HG03442 (cell line): ENCODE measurements around the gene CDK17.

Experiments
- ATAC-seq: cut with Tn5 transposase; IDR thresholded peaks from one replicate; pipeline ENCODE4 v1.9.1; 2021; ENCODE audit warnings: mild to moderate bottlenecking, moderate library complexity; ENCODE audit not compliant: unreplicated experiment

Gene CDK17

DNA sequence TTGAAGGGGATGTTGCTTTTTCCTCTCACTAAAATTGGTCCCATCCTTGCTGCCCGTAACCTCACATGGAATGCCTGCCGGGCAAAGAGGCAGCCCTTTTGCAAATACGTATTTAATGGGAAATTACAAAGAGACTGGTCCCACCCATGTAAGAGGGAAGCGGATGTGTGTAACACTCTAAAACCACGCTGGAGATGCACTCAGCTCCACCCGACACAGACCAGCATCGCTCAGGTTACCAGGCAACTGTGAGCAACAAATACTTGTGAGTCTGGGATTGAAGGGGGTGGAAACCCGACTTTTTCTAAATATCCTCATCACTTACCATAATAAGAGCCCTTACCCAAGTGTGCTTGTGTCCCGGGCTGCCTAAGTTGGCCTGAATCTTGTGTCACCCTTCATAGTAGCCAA is 158.4 kb downstream of the CDK17 start:
- no peak for ATAC-seq

DNA sequence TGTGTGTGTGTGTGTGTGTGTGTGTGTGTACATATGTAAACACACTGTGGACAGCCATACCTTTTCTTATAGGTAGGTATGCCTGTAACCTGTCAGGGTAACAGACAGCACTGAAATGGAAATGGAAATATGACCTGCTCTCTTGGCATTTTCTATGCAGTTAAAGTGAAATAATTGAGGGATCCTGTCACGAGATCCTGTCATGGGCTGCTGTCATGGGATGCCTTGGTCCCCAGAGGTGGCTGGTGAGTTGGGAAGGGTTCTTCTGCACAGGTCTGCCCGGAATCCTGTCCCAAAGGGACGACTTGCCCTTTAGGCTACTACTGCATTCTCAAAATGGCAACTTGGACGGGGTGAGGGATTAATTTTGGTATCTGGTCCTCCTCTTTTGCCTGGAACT is 158.8 kb downstream of the CDK17 start:
- ATAC-seq = no peak

DNA sequence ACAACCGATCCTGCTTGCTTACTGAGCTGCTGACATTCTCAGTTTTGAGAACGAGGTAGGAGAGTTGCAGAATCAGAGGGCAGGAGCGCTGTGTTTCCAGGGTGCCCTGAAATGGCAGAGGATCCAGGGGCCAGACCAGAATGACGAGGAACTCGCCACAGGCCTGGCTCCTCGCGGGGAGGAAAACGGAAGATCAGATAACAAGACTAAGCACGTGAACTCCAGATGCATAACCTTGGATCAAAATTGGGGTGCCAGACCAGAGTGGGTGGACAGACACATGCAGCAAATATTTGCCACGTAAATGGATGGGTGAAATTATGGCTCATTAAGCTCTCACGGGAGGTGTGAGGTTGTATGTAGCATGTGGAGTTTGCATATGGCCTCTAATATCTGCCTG is 159.6 kb downstream of the CDK17 start:
- no peak for ATAC-seq

DNA sequence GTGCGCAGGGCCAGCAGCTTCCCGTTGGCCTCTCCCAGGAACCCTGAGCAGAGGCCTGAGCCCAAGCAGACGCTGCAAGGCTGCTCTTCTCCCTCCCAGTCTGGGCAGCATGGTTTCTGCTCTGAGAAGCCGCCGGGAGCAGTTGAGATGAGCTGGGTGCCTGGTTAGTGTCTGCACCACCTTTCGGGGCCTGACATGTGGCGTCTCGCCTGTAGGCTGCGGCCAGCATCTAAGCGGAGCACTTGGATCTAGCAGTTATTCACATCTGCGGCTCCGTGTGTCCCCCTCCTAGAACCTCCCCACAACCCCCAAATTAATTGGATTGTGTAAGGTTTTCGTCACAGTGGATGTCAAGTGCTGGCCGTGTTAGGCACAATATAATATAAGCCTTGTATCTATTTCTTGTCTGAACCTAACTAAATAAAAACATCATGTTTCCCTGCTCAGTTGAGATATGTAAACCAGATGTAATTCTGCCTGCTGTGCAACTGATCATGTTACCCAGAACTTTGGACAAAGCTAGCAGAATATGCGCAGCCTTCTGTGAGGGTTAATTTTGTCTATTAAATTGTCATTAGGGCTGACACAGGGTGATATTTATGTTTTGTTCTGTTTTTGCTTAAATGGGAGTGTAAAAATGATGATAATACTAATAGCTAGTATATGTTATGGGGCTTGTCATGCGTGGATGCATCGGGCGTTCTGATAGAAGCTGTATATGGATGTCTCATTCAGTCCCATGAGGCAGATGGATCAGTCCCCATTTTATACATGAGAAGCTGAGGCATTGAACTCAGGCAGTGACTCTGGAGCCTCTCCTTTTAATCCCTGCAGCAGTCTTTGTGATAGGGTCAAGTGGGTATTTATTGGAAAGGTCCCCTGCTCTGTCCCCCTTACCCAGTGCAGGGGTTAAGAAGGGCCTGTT is 160.3 kb downstream of the CDK17 start:
- no peak for ATAC-seq

DNA sequence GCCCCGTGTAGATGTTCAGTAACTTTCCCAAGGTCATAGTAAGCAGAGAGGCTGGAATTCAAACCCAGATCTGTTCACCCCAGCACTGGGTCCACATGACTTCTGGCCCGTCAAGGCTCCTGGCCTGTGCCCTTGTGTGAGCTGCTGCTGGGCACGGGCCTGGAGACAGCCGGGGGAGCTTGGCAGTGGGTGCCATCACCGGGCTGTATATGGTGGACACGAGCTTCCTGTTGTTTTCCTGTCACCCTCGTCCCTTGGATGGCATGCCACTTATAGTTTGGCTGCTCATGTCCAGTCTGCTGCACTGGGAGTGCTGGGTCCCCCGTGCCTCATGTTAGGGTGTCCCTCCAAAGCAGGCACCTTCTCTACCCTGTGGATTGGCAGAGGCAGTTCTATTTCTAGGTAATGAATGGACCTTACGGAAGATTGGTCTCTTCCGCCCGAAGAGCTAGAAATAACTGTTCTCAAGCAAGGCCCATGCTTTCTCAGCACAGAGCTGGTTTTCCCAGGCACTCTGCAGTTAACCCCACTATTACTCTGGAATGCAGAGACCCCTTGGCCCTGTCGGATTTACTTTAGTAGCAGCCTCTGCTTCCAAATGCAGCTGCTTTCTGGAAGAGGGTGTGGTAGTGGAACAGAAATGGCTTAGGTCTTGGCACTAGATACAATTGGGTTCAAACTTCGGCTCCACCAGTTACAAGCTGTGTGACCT is 161.7 kb downstream of the CDK17 start:
- no peak for ATAC-seq

DNA sequence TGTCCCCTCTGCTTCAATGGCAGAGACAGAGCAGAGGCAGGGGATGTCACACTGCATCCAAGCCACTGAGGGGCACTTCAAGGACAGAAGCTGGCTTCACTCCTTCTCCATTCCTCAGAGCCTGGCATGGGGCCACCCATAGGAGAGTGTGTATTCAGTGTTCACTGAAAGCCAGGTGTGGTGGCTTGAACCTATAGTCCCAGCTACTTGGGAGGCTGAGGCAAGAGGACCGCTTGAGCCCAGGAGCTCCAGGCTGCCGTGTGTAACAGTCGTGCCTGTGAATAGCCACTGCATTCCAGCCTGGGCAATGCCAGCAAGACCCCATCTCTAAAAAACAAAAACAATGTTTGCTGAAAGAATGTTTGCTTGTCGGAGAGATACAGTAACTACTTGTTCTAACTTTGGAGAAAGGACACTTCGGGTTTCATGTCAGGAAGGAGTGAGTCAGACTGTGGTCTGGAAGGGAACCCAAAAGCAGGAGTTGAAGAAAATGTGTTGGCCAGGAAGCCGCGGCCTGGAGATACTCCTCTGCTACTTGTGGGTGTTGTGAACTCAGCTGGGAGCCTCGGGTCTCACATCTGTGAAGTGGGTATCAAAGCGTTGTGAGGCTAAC is 162.7 kb downstream of the CDK17 start:
- ATAC-seq = no peak

DNA sequence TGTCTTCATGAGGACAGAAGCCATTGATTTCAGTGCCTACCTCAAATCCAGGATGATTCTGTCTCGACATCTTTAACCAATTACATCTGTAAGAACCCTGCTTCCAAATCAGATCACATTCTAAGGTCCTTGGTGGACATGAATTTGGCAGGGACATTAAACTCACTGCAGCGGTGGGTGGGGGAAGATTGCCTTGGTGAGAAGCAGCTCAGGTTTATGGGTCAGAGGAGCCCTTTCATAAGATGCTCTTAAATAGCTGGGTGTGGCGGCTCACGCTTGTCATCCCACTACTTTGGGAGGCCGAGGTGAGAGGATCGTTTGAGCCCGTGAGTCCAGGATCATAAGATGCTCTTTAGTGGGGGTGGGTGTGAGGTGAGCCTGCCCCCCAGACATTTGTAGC is 163.2 kb downstream of the CDK17 start:
- no peak for ATAC-seq

DNA sequence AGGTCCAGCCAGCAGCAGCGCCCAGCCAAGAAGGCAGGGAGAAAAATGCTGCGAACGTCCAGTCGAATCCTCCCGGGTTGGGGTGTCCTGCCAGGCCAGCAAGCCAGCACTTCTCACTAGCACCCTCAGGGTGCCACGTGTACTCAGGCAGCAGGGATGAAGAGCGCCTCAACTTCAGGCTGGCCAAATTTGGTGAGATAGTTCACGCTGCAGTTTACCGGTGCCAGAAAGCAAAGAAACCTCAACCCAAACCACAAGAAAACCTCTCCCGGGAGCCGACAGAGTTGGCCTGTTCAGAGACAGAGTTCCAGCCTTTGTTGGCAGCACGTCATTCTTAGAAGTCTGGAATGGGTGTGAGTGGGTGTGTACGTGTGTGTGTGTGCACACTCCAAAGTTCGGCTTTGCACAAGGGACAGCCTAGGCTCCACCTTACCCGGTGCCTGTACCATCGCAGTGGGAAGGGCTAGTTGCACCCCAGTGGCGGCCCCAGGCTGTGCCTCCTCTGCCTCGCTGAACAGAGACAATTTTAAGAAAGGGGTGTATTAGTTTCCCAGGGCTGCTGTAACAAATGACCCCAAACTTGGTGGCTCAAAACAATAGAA is 163.9 kb downstream of the CDK17 start:
- no peak for ATAC-seq

DNA sequence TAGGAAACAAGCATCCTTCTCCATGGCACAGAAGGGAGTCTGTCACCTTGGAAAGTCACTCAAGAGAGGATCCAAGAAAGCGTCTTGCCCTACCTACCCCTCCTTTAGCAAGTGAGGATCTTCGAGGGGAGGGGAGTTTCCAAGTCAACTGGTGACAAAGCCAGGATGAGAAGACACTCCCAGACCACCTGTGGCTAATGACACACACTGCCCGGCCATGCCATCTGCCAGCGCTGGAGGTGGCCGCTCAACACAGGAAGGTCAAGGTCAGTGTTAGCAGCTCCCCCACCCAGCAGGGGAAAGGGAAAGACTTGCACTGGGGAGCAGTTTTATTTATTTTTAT is 164.8 kb downstream of the CDK17 start:
- ATAC-seq = no peak

DNA sequence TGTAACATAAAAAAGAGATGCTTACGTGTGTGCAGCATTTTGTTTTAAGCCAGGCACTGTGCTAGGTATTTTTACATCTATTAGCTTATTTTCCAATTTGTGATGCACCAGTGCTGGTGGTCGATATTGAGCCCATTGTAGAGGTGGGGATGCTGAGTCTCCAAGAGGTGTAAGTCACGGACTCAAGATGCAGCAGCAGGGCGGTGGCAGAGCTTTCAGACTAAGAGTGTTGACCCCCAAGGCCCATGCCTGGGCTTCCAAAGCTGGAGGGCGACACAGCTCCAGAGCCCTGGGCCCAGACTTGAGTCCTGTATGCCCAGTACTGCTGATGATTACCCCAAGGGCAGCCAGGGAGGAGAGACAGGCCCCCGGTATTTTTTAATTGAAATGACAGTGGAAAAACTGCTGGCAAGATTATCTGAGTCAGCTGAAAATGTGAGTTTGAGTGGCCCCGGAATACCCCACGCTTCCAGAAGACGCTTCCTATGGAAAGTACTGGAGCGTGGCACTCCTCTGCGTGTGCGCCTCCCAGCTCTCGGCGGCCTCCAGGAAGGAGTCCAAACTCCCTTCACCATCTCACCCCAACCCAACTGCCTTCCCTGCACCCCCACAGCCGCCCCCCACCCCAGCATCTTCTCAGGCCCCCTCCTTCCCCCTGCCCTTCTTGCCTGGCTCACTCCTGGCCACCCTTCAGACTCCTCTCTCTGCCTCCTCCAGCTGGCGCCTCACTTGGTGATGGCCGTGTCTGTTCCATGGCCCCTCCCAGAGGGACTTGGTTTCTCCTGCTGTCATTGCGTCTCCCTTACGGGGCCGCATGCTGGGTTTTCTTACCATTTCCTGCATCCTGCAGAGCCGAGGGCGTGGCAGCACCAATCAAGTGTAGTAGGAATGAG is 165.4 kb downstream of the CDK17 start:
- no peak for ATAC-seq

DNA sequence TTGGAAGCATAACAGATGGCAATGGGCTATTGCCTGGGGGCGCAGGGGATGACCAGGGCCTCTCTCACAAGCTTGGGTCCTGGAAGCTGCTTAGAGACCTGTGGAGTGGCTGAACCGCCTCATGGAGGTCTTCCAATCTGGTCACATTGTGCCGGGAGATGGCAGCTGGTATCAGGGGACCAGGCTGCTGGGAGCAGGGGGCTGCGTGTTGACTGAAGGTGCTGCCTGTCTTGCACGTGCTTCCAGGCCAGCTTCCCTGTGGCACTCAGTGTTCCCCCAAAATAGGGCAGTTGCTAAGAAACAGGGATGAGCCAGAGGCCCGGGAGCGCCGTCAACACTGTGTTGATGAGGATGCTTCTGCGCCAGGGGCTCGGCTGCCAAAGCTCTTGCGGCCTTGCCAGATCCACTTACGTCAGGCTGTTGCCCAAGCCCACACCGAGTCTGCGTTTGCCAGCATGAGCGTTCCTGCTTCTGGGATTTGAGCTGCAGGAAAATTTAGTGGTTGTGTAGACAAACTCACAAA is 166.2 kb downstream of the CDK17 start:
- no peak for ATAC-seq

DNA sequence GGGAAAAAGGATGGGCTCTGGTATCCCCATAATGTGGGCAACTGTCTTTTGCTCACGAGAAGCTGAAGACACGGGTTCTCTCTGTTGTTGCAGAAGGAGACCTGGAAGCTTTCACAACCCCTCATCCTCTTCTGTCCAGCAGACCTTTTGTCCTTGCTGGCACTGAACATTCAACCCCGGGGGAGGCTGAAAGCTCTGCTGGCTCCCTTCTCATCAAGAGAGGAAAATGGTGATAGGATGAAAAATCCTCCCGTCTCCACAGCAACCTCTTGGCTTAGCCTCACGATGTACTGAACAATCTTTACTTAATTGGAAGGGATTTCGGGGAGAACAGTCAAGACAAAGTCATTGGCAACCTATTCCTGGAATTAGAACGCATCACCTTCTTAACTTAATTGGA is 167.1 kb downstream of the CDK17 start:
- ATAC-seq = no peak

DNA sequence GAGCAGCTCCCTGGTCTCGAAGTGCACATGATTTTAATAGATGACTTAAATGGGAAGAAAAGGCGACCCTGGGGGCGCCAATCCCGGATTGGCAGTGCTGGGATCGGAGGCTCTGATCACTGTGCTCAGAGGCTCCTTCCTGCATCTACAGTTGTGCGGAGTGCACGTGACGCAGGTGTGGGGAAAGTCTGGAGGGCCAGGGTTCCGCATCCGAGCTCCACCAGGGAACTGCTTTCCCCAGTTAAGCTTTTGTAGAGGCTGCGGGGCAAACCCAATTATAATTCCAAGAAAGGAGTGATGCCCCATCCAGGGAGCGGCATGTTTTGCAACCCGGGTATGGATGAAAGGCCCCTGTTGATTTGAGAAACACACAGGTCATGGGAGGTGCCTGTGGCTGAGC is 169.6 kb downstream of the CDK17 start:
- ATAC-seq = no peak

DNA sequence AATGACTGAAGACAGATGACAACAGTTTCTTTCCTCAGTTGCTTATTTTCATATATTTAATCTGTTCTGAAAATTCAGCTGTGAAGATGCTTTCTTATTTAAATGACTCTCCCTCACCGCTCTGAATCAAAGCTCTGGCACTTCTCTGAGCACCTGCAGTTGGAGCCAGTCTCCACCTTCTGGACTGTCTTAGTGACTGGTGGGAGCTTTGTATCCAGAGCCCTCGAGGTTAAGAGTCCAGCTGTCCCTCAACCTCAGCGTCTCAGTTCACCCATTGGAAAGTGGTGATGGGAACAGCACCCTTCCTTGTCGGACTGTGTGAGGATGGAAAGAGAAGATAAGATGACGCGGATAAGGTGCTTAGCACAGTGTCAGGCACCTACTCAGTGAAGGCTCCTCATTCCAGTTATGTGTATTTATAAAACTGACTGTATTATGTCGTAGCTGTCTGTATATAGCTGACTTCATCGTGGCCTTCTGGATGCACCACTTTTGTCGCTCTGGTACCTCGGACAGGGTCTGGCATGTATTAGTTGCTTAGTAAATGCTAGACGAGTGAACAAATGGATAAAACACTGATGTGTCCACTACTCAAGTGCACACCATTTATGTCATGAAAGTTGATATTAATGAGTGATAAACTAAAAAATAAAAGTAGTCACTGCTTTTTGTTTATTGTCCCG is 171.5 kb downstream of the CDK17 start:
- no peak for ATAC-seq
